Activated T-helper 1 cell treated with Interleukin-2 at 50 U/mL for 16 hours (primary cell): ENCODE data around the gene POU6F2.

Source experiments
- DNase-seq: peaks from one replicate; pipeline ENCODE4 v3.0.0-alpha.2; 2020; ENCODE audit warnings: low read depth

The POU6F2 gene

DNA sequence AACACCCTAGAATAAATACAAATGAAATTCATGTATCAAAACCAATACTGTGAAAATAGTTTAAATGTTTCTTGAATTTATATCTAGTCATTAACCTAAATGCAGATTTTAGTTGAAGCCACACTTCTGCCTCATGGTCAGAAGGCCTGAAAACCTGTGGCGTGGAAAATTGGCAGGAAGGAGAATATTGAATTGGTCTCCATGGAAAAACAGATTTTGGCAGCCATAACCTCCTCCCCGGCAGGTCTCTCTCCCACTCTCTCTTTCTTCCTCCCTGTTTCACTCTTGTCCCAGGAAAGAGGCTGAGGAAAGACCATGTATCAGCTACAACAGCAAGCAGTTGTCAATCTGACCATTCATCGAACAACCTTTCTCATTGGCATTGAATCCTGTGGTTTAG is 427.9 kb downstream of the POU6F2 start:
- no peak for DNase-seq

DNA sequence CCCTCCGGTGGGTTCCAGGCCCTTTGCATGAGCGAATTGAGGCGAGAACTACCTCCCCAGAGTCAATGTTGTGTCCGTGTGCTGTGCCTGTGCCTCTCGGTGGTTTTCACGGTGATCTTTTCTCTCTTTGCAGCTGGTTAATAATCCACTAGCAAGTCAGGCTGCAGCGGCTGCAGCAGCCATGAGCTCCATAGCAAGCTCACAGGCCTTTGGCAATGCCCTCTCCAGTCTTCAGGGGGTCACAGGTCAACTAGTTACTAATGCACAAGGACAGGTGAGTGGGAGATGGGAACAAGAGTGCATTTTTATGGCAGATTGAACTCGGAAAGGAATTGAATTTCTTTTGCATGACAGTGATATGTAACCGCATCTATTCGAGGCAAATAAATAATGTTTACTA is 428.8 kb downstream of the POU6F2 start:
- no peak for DNase-seq

DNA sequence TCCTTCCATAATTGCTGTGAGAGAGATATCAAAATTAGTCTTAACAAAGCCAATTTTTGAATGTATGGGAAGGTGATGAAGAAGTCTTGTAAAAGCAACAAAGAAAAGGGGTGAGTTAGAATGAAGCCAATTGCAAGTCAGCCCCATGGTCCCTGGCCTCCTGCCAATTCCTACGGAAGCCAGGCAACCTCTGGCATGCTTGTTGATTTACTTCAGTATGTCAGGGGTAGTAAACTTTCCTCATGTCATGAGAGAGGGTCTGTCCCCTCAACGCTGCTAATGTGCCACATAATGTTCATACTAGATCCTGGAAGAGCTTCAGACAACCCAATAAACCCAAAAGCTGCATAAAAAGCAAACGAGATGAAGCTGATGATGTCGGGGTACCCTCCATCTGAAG is 429.4 kb downstream of the POU6F2 start:
- no peak for DNase-seq

- no peak for DNase-seq
These were observed 430.0 kb downstream of the POU6F2 start for GRCh38 chr7:39407723-39408122.

- DNase-seq: no peak
These were observed 431.2 kb downstream of the POU6F2 start for GRCh38 chr7:39408906-39409305.

DNA sequence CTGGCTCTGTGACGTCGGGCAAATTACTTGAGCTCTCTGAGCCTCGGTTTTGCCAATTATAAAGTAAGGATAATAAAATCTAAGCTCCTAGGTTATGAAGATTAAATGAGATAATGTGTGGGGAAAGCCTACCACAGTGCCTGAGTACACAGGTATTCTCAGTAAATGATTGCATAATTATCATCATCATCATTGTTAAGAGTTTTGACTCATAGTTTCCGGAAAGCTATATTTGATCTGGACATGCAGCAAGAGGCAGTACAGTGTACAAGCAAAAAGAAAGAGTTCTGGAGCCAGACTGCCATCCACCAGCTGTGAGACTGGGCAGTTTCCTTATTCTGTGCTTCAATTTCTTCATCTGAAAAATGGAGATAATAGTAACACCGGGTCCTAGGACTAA is 432.9 kb downstream of the POU6F2 start:
- no peak for DNase-seq

DNA sequence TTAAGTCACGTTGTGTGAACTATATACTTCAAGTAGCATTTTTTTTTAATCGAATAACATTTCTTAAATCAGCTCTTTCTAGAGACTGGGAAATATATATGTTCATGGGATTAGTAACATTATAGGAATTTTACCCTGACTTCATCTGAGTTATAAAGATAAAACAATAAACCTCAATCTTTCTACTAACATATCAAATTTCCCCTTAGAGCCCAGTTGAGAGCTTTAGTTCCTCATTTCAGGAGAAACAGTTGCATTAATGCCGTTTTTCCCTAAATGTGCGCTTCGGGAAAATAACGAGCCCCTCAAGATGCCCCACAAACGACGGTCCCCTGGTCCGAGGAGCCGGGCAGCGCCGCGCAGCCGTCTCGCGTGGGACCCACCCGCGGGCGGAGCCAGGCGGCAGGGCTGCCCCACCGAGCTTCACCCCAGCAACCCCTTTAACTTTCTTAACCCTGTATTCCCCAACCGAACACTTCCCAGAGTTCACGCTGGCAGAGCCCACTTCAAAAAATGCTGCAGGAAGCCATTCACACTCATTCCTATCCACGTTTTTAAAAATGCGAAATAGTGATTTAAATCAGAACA is 436.0 kb downstream of the POU6F2 start:
- no peak for DNase-seq

DNA sequence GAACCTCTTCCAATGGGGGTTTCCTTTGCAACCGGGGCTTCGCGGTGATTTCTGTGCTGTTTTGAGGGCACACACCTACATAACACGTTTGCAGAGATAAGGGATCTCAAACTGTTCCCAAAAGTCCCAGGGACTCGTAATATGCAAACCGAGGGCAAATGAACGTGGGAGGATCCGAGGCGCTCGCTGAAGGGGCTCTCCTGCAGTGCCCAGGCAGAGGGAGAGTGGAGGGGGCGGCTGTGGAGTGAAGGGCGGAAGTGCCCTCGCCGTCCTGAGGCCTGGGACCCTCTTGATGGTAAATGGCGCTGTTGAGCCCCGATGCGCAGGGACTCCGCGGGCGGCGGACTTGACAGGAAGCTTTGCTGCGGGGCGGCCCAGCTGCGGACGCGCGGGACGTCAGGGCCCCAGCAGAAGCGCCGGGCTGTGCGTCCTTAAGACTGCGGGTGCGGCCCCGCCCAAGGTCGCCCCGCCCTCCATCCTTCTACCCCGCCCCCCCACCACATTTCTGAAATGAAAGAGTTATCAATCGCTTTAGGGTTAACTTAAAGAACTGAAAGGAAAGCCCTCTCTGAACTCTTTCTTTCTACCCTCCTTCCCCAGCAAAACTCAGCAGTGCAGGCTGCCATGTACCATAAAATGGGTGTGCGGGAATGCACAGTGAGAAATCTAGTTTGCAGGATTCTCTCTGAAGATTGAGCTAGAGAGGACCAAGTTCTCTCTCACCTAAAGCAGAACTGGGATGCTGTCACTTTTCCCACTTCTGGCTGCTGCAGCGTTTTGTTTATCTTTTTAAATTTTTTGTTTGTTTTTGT is 436.7 kb downstream of the POU6F2 start:
- peak; percentile 5 for DNase-seq

DNA sequence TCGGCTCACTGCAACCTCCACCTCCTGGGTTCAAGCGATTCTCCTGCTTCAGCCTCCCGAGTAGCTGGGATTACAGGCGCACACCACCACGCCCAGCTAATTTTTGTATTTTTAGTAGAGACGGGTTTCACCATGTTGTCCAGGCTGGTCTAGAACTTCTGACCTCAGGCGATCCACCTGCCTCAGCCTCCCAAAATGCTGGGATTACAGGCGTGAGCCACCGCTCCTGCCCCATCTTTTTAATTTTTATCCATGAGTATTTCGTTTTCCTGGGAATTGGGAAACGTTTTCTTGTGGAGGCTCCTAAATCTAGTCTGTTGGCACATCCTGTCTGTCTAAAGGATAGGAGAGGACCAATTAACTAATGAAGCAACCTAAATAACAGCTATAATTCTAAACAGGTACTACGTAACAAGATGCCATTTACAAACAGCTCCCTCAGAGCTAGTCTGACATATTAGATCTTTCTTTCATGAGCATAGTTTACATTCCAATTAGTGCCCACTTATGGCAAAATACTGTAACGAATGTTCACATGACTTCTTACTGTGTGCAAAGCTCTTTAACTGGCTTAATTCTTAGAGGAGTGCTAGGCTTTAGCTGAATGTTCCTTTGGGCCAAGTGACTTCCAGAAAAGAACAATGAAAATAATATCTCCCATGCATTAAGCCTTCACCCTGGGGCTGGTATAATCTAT is 437.5 kb downstream of the POU6F2 start:
- DNase-seq: no peak

DNA sequence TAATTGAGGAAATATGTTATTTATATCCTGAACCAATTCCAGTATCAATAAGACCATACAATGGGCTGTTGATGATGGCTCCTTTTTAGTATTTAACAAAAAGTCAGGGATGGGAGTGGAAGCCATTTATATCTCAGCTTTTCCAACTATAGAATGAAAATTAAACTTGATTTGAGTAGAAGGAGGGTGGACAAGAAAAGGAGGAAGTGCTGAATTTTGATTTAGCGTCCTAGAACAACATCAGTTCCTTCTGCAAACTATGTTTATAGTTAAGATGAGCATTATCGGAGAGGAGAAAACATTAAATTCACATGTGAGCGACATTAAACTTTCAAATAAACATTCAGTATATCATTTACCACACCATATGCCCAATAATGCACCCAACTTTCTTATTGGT is 439.2 kb downstream of the POU6F2 start:
- no peak for DNase-seq

DNA sequence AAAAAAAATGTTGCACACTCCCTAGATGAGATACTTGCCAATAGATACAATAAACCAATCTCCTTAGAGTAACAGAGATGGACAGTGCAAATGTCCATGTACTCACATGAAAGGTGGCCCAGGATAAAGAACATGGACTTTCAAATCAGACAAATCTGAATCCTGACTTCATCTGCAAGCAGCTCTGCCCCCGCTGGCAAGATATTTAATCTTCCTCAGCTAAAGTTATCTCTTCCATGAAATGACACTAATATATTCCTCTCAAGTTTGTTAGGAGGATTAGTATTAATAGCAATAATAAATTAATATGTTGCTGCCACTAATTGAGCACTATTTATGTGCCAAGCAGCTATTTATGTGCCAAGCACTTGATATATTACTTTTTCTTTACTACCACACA is 439.9 kb downstream of the POU6F2 start:
- DNase-seq: no peak

GRCh38 chr7:39421251-39421650 is 443.5 kb downstream of the POU6F2 start:
- no peak for DNase-seq

DNA sequence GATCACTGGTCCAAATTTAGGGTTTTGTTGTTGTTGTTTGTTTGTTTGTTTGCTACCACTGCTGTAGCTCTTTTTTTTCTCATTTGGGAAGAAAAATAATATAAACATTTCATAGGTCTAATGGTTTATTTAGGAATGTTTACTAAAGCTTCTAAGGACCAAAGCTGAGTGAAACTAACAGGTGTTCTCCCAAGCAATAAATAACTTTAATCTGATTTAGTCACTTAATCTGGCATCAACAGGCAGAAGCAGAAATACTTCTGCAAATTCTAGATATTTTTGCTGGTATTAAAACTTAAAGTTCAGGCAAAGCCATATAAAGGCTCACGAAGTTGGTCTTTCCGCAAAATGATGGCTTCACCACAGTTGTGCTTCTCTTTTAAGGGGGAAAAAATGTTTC is 444.0 kb downstream of the POU6F2 start:
- no peak for DNase-seq

- no peak for DNase-seq
These were observed 450.5 kb downstream of the POU6F2 start for GRCh38 chr7:39428221-39428620.

- DNase-seq: no peak
These were observed 451.7 kb downstream of the POU6F2 start for GRCh38 chr7:39429421-39429820.

GRCh38 chr7:39430441-39430840 is 452.7 kb downstream of the POU6F2 start:
- DNase-seq: no peak

GRCh38 chr7:39430909-39431641 is 453.4 kb downstream of the POU6F2 start:
- DNase-seq: no peak

DNA sequence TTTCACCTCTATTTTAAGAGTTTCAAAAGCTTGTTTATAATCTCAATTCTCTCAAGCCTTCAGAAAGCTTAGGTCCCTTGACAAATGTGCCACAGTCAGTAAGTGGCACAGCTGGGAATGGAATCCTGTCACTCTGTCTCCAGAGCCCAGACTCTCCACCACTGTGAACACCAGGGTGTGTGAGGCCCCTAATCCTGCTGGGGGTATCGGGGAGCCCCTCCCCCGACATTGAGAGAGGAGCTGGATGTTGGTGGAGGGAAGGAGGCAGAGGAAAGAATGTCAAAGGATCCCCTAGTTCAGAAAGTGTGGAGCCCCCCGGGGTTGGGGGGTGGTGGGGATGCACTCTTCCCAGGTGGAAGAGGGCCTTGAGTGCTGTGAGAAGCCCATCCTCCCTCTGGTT is 454.7 kb downstream of the POU6F2 start:
- no peak for DNase-seq

DNA sequence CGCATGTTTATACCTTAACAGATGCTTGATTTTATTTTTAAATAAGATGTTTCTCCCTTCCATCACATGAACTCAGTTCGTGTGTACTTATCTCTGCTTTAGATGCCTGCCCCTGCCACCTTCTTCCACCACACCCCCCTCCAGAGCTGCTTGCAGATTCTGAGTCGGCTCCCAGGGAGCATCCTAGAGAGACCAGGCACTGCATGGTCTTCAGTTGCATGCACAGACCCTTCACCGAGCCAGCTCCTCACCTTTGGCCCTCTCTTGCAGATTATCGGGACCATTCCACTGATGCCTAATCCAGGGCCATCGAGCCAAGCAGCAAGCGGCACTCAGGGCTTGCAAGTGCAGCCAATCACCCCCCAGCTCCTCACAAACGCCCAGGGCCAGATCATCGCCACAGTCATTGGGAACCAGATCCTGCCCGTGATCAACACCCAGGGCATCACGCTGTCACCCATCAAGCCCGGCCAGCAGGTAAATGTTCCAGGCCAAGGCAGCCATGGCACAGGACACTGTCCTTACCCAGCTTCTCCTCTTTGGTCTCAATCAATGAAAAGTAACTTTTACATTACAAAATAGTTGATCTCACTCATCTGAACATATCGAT is 455.2 kb downstream of the POU6F2 start:
- DNase-seq: no peak

- DNase-seq: no peak
These were observed 455.8 kb downstream of the POU6F2 start for GRCh38 chr7:39433550-39433949.

- DNase-seq: no peak
These were observed 456.3 kb downstream of the POU6F2 start for GRCh38 chr7:39434012-39434411.

GRCh38 chr7:39446546-39446945 is 468.8 kb downstream of the POU6F2 start:
- DNase-seq: no peak
